ENCODE measurements around the gene PRR11.
"Not testable (repeated sequence)": the region's sequence is repeated elsewhere in the genome, so short reads cannot be mapped to it uniquely, and the experiment has no call there.

Gene PRR11

DNA sequence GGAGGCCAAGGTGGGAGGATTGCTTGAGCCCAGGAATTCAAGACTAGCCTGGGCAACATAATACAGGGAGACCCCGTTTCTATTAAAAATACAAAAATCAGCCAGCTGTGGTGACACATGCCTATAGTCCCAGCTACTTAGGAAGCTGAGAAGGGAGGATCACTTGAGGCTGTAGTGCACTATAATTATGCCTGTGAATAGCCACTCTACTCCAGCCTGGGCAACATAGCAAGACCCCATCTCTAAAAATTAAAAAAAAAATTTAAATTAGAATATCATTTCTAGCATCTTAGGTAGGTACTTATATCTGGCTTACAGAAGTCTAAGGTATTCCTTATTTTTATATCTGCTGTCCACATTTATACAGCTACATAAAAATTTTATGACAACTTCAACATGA, 46.8 kb downstream of the PRR11 start:
- in situ Hi-C loops (cut with MboI; ENCODE audit: low sequenced_read_pairs): no loop called here

DNA sequence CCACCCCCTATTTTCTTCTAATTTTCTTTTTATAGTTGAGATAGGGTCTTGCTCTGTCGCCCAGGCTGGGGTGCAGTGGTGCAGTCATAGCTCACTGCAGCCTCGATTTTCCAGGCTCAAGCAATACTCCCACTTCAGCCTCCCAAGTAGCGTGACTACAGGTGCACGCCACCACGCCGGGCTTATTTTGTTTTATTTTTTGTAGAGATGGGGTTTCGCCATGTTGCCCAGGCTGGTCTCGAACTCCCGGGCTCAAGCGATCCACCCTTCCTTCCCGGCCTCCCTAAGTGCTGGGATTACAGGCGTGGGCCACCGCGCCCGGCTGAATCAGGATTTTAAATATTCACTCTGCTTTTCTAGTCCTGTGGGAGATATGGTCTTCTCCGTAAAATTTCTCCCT, 63.8 kb downstream of the PRR11 start:
- in situ Hi-C loops (cut with MboI; ENCODE audit: low sequenced_read_pairs): no loop called here

DNA sequence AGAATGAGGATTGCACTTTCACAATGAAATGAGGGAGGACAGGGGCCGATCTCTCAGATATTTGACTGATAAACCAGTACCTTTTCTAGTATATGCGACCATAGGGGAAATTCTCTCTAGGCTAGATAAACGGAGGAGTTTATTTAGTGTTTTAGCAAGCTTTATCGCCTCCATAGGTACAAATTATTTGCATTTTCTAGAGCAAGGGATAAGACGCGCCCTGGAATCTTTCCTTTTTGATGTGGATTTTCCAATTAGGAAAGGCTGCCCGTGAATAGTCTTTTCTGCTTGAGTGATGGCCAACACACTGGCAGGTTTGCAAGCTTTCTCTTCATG, 64.4 kb downstream of the PRR11 start:
- in situ Hi-C loops (cut with MboI; ENCODE audit: low sequenced_read_pairs): no loop called here

DNA sequence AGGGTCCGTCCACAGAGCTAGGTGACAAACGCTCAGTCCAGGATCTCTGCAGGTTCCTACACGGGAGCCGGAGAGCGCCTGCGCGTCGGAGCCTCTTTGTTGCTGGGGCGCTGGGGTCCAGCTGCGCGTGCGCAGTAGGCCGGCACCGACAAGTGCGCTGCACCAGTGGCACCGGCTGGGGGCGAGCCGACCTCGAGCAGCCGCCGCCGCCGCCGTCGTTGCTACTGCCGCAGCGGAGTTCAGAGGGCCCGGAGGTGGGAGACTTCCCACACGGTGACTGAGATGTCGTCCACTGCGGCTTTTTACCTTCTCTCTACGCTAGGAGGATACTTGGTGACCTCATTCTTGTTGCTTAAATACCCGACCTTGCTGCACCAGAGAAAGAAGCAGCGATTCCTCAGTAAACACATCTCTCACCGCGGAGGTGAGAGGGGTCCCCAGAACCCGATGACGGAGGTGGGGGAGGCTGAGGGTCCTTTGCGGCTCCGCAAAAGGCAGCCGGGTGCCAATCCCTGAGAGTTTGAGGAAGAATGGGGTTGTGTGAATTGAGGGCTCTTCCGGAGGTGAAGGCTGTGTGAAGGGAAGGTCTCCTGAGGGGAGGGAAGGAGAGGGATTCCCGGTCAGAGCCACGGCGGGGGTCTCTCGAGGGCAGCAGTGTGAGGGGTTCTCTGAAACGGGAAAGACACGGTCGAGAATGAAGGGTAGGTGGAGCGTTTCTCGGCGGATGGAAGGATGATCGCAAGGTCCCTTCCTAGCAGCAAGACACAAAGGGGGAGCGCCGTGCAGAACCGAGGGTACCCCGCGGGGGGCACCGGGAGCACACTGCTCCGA, 65.0 kb downstream of the PRR11 start, which contains the start of gene GDPD1:
GDPD1 (plus strand) TSS at position 184 of the 831 bp plus-strand sequence; CDS start at position 283, 99 bp downstream.
- in situ Hi-C loops (cut with MboI; ENCODE audit: low sequenced_read_pairs): no loop called here

DNA sequence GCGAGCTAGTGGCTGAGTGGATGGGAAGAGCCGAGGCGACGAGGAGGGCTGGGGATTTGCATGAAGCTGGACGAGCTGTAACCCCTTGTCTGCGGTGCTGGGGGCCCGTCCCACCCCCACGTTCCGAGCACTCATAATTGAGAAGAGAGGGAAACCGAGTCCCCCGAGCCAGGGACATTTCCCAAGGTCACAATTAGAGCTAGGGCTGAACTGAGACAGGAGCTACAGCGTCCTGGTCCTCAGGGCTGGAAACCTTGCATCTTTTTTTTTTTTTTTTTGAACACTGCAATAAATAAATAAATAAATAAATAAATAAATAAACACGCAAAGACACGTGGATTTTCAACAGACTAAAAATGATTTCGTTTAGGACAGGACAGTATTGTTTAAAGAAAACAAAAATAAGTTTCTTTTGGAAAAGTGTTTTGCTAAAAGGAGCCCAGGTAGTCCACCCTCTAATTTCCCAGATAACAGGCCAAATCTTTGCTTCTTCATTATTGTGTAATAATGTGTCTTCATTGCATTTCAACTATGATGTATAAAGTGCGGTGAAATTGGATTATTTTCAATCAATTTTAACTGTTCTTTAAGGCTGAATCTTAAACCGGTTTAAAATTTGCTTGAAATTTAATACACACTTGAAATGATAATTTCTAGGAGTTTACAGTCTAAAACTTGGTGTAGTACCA, 65.8 kb downstream of the PRR11 start:
- in situ Hi-C loops (cut with MboI; ENCODE audit: low sequenced_read_pairs): no loop called here

DNA sequence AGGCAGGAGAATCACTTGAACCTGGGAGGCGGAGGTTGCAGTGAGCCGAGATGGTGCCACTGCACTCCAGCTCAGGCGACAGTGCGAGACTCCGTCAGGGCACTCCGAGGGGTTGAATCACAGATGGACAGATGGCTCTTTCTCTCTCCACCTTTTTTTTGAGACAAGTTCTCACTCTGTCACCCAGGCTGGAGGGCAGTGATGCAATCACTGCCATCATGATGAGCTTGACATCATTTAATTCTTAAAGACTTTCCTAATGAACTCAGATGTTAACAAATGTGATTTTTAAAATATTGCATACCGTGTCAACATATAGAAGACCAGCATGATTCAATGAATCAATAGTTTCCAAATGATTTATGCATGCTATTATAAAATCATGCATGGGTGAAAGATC, 68.3 kb downstream of the PRR11 start:
- in situ Hi-C loops (cut with MboI; ENCODE audit: low sequenced_read_pairs): no loop called here

DNA sequence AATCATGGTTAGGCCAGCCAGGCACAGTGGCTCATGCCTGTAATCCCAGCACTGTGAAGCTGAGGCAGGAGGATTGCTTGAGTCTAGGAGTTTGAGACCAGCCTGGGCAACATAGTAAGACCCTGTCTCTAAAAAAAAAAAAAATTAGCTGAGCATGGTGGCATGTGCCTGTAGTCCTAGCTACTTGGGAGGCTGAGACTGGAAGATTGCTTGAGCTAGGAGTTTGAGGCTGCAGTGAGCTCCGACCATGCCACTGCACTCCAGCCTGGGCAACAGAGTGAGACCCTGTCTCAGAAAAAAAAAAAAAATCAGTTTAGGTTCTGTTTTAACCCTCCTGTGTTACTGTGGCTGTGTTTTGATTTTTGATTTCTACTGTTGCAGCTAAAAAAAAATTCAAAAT, 73.0 kb downstream of the PRR11 start:
- in situ Hi-C loops (cut with MboI; ENCODE audit: low sequenced_read_pairs): not testable (repeated sequence)

DNA sequence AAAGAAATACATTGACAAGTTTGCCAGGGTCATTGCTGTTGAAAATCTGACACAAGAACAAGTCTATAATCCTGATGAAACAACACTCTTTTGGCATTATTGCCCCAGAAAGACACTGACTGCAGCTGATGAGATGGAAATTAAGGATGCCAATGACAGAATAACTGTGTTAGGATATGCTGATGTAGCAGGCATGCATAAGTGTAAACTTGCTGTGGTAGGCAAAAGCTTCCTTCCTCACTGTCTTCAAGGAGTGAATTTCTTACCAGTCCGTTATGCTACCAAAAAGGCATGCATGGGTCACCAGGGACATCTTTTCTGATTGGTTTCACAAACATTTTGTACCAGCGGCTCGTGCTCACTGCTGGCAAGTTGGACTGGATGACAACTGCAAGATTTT, 75.2 kb downstream of the PRR11 start:
- in situ Hi-C loops (cut with MboI; ENCODE audit: low sequenced_read_pairs): loop anchor here (10.0 kb wide), 1 partner anchor 64 kb away; no protein-coding TSS in a partner anchor

DNA sequence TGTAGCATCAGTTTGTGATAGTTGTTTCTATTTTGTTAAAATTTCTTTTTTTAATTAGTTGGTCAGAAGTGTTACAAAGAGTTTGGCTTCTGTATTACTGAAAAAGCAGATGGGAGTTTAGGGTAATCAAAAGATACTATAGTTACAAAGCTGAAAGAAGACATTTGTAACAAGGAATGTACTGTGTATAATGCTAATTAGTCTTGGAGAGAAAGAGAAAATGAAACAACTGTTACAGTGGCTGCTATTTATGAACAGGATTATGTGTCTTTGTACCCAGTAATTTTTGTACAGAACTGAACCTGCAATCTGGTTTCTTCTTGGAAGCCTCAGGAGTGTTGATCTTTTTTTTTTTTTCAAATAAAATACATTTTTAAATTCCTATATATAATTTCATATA, 79.1 kb downstream of the PRR11 start:
- in situ Hi-C loops (cut with MboI; ENCODE audit: low sequenced_read_pairs): loop anchor here (10.0 kb wide), 1 partner anchor 60 kb away; no protein-coding TSS in a partner anchor

DNA sequence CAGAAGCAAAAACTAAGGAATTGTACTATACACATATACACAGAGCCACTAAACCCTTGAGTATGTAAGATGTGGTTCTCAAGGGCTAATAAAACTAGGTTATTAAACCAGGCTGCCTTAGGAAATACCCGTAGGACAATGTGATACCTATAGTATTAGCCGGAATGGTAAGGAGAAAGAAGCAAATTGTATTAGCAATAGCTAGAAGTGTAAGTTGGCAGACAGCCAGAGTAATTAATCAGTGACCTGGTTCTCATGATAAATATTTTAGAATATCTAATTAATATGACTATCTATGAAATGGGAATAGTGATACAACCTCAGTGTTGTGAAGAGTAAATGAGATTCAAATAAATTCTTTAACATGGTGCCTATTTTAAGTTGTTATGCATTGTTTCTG, 83.4 kb downstream of the PRR11 start:
- in situ Hi-C loops (cut with MboI; ENCODE audit: low sequenced_read_pairs): loop anchor here (10.0 kb wide), 1 partner anchor 56 kb away; no protein-coding TSS in a partner anchor

DNA sequence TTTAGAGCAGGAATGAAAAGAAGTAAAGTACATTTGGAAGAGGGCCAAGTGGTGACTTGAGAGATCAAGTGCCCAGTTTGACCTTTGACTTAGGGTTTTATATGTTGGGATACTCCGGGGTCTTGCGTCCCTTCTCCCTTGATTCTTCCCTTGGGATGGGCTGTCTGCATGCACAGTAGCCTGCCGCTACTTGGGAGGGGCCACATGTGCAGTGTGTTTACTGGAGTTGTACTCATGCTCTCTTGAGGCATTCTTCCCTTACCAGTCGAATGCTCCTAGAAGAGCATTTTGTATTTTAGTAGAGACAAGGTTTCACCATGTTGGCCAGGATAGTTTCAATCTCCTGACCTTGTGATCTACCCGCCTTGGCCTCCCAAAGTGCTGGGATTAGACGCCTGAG, 88.5 kb downstream of the PRR11 start:
- in situ Hi-C loops (cut with MboI; ENCODE audit: low sequenced_read_pairs): no loop called here
